ENCODE results near the gene CHRM4.

The CHRM4 gene

GRCh38 chr11:46347637-46348311 is 43.8 kb downstream of the CHRM4 start:
- DNase-seq (ENCODE audit: low spot score): no peak

- DNase-seq (ENCODE audit: low spot score): peak; percentile 84
Observed at GRCh38 chr11:46346886-46347636, 44.5 kb downstream of the CHRM4 start, which contains the start of gene DGKZ. Gene DGKZ (plus strand): TSS chr11:46347463. CDS start chr11:46347660, 197 bp downstream.

GRCh38 chr11:46345881-46346484 is 45.6 kb downstream of the CHRM4 start:
- DNase-seq (ENCODE audit: low spot score): no peak

GRCh38 chr11:46345131-46345597 is 46.4 kb downstream of the CHRM4 start:
- DNase-seq (ENCODE audit: low spot score): no peak

- DNase-seq (ENCODE audit: low spot score): no peak
Observed at GRCh38 chr11:46343520-46343919, 48.1 kb downstream of the CHRM4 start.

GRCh38 chr11:46342239-46342638 is 49.3 kb downstream of the CHRM4 start:
- DNase-seq (ENCODE audit: low spot score): no peak

- no peak for DNase-seq (ENCODE audit: low spot score)
Observed at GRCh38 chr11:46341454-46341853, 50.1 kb downstream of the CHRM4 start.

- no peak for DNase-seq (ENCODE audit: low spot score)
Observed at GRCh38 chr11:46339816-46340215, 51.8 kb downstream of the CHRM4 start.

GRCh38 chr11:46338988-46339666 is 52.4 kb downstream of the CHRM4 start:
- DNase-seq (ENCODE audit: low spot score): no peak

GRCh38 chr11:46338636-46338987 is 53.0 kb downstream of the CHRM4 start:
- DNase-seq (ENCODE audit: low spot score): no peak

GRCh38 chr11:46337626-46338345 is 53.8 kb downstream of the CHRM4 start:
- DNase-seq (ENCODE audit: low spot score): no peak

GRCh38 chr11:46336563-46337180 is 54.9 kb downstream of the CHRM4 start:
- DNase-seq (ENCODE audit: low spot score): no peak

- peak; percentile 78 for DNase-seq (ENCODE audit: low spot score)
Observed at GRCh38 chr11:46335890-46336562, 55.5 kb downstream of the CHRM4 start.

GRCh38 chr11:46335271-46335670 is 56.3 kb downstream of the CHRM4 start:
- no peak for DNase-seq (ENCODE audit: low spot score)

GRCh38 chr11:46334211-46334610 is 57.4 kb downstream of the CHRM4 start:
- no peak for DNase-seq (ENCODE audit: low spot score)

Data from putamen (tissue), 1 donor.